NCI-H2081 treated with DMSO at 0.1 percent for 48 hours (cell line): Measurements from ENCODE around the gene POLR2J2.
"Not testable (repeated sequence)": the region's sequence is repeated elsewhere in the genome, so short reads cannot be mapped to it uniquely, and the experiment has no call there.

Source experiments
- DNase-seq: peaks from one replicate; lab custom pipeline; 2025; lab: John Stamatoyannopoulos, UW

Gene POLR2J2

GRCh38 chr7:102671166-102671955 is at the start of gene POLR2J2:
POLR2J2 (minus strand) TSS chr7:102671663; CDS start chr7:102671601, 62 bp downstream.
- not testable (repeated sequence) for DNase-seq

DNA sequence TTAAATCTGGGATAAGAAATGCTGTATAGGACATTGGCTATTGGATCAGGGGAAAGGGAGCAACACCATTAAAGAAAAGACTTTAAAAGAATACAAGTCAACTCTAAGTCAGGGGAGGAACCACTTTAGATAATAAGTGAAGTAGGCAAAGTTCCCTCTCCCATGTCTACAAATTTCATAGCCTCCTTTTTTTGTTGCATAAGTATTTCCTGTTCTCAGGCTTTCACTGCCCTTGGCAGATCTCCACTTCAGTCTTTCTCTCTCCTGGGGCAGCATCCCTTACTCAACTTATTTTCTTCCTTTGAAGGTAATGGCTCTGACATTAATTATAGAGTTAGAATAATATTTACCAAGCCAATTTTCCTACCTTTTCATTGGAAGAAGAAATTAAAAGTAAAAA is 47.0 kb upstream of the POLR2J2 start:
- not testable (repeated sequence) for DNase-seq

DNA sequence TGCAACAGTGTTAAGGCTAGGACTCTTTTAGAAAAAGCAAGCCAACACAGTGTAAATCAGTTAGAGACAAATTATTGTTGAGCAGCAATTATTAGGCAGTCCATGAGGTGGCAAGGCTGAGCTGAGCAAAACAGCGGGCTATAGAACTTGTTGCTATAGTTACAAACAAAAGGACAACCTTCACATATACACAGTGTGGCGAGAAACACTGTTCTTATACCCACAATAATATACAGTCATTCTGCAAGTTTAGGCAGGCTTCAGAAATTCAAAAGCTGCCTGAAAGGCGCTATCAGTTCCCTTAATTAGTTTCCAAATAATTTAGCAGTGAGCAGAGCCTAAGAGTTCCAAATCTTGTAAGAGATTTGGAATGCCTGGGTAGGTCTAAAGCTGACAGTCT is 44.3 kb upstream of the POLR2J2 start:
- DNase-seq = not testable (repeated sequence)

GRCh38 chr7:102714774-102715522 is 43.5 kb upstream of the POLR2J2 start:
- DNase-seq = not testable (repeated sequence)

- DNase-seq = not testable (repeated sequence)
Observed at GRCh38 chr7:102713691-102714080, 42.2 kb upstream of the POLR2J2 start.

DNA sequence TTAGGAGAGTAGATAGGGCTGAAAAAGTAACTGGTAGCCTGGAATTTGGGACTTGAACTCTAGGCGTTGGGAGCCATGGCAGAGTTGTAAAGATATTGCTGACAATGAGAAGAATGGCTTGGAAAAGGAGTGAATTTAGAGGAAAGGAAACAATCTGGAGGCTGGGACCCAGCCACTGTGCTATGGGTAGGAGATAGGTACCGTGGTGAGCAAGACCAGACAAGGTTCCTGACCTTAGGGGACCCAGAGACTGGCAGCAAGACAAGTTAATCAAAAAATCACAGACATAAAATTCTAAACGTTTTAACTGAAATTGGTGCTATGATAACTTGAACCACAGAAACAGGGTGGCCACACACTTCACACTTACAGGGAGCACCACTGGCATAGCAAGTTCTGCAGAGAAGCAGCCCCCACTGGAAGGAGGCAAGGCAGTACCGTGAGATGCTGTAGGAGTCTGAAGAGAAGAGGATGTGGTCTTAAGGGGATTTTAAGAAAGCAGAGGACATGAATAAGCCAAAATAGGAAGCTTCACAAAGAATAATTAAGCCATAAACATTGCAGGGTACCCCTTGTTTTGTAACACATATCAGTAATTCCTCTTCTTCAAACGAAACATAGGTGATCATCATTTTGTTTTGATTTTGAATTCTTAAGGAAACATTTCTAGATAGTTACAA is 41.7 kb upstream of the POLR2J2 start:
- not testable (repeated sequence) for DNase-seq

DNA sequence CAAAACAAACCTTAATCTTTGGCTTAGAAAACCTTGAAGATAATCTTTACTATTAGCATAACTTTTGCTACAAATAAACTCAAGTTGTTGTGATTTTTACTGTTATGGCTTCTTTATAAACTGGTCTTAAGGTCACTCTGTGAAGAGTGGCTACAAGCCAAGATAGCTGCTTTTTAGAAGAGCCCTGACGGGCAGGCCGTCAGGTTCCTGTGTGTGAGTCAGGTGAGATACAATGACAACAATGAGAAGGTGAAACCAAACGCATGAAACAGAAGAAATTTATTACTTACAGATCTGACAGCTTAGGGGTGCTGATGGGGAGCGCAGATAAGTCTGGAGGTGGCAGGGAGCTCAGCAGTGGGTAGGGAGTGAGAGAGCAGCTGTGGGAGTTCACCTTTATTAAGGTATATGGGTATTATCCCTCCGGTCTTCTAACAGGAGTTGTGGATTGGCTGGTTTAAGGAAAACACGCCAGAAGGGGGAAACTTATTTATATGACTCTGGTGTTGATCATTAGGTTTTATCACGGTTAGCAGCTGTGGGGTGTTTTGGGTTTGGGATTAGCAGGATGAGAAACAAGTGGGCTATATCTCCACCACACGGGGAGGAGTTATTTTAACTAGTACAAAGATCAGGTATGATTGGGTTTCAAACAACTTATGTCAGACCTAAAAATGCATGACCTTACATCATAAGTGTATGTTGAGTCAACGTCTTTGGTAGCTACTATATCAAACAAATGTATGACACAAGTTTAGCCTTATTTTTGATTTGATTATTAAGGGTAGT is 27.7 kb upstream of the POLR2J2 start:
- not testable (repeated sequence) for DNase-seq

GRCh38 chr7:102697642-102698512 is 26.4 kb upstream of the POLR2J2 start:
- not testable (repeated sequence) for DNase-seq

DNA sequence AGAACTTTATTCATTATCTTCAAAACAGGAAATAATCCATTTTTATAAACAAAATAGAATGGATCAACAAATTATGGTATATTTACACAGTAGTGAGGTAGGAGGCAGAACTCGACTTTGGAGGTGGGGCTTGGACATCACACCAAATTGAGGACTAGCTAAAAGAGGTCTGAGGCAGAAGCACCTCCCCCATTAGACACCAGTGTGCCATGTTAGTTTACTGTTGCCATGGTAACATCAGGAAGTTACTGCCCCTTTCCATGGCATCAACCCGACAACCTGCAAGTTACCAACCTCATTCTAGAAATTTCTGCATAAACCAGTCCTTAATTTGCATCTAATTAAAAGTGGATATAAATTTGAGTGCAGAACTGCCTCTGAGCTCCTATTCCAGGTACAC is 24.5 kb upstream of the POLR2J2 start:
- not testable (repeated sequence) for DNase-seq

GRCh38 chr7:102695033-102695552 is 23.6 kb upstream of the POLR2J2 start:
- not testable (repeated sequence) for DNase-seq

DNA sequence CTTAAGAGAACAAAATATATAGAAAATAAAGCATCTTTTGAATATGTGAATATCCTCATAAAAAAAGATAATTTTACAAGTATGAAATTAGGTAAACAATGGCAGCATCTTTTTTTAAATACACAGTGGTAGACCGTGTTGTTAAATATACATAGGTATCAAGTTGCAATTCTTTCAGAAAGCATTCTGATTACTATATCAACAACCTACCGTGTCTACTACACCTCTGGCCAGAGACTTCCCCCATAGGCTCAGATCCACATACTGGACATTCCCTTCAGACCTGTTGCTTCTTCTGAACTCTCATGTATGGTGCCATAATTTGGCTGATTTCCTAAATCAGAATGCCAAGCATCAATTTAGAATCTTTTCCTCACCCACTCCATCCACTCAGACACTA is 22.5 kb upstream of the POLR2J2 start:
- DNase-seq = not testable (repeated sequence)

GRCh38 chr7:102690602-102691001 is 19.1 kb upstream of the POLR2J2 start:
- DNase-seq = not testable (repeated sequence)

DNA sequence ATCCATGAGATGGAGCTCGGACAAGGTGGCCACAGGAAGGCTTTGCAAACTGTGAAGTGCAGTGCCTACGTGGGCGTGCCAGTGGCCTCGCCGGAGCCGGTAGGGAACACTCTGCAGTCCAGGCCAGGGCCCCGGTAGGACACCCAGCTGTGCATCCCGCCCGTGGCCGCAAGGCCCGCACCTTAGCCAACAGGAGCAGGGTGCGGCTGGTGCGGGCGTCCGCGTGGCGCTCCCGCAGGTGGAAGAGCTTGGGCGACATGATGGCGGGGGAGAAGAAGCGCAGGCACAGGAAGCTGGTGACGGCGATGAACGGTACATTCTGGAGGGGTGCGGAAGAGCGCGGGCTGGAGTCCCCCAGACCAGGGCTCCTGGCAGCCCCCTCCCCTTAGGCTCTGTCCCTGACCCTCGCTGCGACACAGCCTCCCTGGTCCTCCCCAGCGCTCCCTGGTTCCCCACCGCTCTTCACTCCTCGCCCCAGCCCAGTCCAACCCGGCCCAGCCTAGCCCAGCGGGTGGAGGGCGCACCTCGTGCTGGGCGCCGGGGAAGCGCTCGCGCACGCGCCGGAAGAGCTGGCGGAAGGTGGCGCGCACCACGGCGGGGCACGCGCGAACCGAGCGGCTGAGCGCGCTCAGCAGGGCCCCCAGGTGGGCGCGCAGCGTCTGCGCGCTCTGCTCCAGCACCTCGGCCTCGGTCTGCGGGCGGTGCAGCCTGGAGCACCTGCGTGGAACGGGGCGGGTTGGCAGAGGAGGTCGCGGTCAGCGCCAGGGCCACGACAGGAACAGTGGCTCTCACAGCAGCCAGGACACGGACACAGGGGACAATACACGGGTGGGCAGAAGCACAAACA is 18.2 kb upstream of the POLR2J2 start:
- DNase-seq = not testable (repeated sequence)

DNA sequence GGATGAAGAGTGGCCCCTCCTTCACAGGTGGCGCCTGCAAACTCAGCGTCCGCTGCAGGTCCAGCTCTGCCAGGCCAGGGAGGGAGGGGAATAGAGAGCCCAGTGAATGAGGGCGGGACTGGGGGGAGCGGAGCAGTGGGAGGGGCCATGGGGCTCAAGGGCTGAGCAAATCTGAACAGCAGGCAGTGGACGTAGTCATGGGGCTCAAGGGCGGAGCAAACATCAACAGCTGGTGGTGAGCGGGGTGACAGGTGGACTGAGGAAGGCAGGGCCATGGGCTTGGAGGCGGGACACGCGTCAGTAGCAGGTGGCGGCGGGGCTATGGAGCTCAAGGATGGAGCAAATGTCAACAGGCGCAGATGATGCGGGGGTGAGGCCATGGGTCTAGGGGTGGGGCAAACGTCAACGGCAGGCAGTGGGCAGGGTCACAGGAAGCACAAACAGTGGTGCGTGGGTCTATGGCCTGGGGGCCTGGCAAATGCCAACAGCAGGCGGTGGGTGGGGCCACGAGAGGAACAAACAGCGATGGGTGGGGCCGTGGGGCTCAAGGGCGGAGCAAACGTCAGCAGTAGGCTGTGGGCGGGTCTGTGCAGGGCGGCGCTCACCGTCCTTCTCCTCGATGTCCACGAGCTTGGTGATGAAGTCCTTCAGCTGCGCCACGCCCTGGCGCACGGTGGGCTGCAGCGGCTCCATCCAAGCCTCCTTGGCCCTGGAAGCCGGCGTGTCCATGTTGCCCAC is 17.0 kb upstream of the POLR2J2 start:
- DNase-seq = not testable (repeated sequence)

DNA sequence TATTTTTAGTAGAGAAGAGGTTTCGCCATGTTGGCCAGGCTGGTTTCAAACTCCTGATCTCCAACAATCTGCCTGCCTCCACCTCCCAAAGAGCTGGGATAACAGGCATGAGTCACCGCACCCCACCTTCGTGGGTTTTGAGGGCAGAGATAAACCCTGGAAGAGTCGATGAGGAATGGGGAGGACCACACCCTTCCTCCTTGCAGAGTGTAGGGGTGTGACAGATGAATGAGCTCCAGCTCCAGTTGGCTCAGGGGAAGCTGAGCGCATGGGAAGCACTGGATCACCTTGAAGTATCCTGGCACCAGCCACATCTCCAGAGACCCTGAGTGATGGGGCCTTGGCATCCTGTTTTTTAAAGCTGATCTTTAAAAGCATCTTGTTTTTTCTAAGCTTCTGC is 11.1 kb upstream of the POLR2J2 start:
- not testable (repeated sequence) for DNase-seq

DNA sequence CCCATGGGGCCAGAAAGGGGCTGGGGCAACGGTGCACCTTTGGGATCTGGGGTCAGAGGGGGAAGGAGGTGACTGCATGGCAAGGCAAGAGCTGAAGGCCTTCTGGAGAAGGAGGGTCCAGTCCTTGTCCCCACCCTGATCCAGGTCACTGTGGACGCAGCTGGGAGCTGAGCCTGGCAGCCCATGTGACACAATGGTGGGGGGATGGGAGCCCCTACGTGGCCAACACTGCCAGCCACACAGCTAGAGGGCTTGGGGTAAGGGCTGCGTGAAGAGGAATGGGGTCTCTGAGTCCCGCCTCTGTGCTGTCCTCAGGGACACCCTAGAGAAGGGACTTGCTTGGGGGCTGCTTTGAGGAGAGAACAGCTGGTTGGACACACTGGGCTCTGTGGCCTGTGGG is 9.3 kb upstream of the POLR2J2 start:
- not testable (repeated sequence) for DNase-seq

- not testable (repeated sequence) for DNase-seq
Observed at GRCh38 chr7:102675545-102675944, 4.1 kb upstream of the POLR2J2 start.

- not testable (repeated sequence) for DNase-seq
Observed at GRCh38 chr7:102673447-102674067, 2.1 kb upstream of the POLR2J2 start.
